Cerebellar cortex (tissue), 1 donor: ENCODE measurements around the gene RIMOC1.

ENCODE experiments used
- DNase-seq: peaks from one replicate; pipeline ENCODE4 v3.0.0-alpha.2; 2015; ENCODE audit warnings: low spot score

RIMOC1 gene, protein sequence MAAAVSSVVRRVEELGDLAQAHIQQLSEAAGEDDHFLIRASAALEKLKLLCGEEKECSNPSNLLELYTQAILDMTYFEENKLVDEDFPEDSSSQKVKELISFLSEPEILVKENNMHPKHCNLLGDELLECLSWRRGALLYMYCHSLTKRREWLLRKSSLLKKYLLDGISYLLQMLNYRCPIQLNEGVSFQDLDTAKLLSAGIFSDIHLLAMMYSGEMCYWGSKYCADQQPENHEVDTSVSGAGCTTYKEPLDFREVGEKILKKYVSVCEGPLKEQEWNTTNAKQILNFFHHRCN

DNA sequence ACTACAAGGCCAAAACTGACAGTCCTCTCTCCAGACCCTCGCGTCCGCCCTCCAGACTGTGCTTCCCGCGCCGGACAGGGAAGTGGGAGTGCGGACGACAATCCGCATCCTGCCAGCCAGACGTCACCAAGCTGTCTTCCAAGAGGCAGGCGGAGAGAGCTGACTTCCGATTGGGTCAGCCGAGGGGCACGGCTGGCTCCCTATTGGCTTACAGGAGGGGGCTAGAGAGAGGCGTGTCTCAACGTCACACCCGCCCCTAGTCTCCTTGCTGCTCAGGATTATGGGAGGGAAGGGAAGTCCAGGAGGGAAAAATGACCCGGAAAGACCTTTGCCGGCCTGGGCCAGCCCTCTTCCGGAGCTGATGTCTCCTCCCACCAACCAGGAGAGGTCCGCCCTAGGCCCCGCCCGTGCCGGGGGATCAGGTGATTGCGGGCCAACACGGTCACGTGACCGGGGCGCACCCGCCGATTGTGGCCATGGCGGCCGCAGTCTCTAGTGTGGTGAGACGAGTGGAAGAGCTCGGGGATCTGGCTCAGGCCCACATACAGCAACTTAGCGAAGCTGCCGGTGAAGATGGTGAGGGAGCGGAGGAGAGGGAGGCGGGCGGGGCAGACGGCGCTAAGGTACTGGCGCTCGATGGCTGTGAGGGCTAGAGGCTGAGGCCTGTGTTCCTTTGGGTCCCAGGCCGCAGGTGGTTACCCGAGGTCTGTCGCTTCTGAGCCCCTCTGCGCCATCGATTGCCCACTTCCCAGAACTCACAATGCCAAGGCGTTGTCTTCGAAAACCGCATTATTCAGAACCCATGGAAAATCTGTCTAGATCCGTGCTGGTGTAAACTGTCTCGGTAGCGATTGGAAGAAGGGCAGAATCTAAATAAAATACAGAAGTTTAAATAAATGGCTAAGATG, at the start of gene RIMOC1:
TSS of gene RIMOC1 (plus strand) at position 453 of the 908 bp plus-strand sequence. CDS start at position 477, 24 bp downstream.
- DNase-seq, result peak; percentile 100

DNA sequence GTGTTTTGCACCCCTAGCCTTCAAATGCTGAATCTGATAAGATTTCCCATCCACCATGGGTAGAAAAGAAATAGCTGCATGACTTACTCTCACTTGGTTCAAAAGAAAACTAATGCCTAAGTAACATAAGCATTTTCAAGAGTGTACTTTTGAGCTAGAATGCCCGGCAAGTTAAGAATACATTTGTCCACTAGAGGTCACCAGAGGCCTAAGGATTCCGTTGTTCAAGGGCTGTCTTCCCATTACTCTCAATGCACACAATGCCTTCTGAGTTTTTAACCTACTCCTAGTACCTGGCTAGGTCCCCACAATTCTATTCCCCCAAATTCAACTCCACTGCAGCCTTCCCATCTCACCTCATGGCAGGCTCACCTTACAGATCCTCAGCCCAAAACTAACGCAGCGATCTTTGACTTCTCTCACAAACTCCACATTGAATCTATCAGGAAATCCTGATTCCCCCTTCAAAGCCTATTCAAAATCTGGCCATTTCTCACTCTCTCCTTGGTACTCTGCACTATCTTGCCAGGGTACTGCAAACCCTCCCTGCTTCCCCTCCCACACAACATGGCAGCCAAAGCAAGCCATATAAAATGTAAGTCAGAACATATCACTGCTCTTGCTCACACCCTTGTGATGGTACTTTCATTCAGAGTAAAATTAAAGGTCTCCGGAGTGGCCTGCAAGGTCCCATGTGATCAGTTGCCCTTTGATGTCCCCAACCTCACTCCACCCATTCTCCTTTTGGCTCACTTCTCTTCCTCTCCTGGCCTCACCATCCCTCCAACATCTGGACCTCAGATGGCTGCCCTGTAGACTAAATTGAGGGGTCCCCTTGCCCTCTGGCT, 47.3 kb upstream of the RIMOC1 start:
- DNase-seq, result peak; percentile 84

DNA sequence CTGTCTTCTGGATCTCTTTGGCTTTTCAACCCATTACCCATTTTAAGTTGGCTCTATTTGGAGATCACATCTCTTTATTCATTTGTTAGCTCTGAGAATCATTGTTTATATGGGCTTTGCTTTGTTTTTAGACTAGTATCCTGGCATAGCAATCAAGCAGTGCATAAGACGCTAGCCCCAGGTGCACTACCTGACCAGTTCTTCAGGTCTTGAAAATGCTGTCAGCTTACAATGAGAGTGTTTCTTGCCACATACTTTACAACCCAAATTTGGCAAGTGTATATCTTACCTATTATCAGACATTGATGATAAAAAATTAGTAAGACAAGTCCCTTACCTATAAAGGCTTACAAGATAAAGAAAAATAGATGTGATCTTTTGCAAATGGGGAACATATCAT, 46.2 kb upstream of the RIMOC1 start:
- no peak for DNase-seq

DNA sequence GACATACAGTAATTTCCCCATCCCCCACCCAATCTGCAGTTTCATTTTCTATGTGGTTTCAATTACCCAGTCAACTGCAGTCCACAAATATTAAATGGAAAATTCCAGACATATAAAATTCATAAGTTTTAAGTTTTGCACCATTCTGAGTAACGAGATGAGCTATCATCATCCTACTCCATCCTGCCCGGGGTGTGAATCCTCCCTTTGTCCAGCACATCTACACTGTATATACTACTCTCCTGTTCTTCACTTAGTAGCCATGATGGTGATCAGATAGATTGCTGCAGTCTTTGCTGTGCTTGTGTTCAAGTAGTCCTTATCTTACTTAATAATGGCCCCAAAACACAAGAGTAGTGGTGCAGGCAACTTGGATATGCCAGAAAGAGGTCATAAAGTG, 45.3 kb upstream of the RIMOC1 start:
- DNase-seq, result no peak

DNA sequence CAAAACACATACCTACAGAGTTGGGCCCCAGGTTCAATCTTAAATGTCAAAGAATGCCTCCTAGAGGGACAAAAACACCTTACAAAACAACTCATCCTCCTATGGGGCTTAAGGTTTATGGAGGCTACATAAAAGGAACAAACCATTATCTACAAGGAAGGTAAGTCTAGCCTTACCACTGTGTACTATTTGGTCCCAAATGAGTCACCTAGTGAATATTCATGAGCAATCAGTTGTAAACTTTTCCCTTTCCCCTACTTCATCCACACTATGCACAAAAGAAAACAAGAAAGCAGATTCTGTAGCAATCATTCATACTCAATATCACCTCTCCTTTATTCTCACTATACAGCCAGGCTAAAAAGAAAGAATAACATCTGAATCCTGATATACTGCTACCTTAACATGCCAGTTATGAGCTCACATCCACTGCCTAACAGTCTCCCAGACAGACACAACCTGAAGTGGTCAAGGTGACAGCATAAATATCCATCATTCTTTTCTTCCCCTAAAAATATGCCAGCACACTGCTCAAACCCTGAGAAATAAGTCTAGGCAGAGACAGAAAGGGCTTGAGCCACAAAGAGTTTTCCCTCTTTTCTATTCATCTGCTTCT, 40.2 kb upstream of the RIMOC1 start:
- no peak for DNase-seq

DNA sequence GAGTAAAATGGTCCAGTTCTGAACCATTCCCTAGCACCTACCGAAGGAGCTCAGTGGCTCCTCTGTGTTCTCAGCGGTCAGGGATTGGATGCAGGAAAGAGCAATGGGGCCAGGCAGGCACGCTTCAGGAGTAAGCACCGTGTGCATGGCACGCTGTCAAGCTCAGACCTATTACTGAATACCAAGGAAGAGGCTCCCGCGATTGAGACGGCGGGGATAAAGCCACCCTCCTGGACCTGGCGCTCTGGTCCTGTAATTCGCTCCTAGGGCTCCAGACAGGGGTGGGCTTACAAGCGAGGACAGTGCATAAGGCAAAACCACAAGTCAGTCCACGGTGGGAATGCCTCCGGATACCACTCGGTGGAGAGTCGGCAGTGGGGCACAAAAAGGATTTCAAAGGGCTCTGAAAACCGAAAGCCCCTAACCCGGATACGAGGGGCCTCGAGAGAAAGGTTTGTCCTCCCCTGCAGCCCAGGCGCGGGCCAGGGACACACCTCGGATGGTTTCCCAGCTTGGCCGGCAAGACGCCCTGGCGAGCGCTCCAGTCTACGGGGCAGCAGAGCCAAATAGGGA, 34.9 kb upstream of the RIMOC1 start:
- peak; percentile 75 for DNase-seq

DNA sequence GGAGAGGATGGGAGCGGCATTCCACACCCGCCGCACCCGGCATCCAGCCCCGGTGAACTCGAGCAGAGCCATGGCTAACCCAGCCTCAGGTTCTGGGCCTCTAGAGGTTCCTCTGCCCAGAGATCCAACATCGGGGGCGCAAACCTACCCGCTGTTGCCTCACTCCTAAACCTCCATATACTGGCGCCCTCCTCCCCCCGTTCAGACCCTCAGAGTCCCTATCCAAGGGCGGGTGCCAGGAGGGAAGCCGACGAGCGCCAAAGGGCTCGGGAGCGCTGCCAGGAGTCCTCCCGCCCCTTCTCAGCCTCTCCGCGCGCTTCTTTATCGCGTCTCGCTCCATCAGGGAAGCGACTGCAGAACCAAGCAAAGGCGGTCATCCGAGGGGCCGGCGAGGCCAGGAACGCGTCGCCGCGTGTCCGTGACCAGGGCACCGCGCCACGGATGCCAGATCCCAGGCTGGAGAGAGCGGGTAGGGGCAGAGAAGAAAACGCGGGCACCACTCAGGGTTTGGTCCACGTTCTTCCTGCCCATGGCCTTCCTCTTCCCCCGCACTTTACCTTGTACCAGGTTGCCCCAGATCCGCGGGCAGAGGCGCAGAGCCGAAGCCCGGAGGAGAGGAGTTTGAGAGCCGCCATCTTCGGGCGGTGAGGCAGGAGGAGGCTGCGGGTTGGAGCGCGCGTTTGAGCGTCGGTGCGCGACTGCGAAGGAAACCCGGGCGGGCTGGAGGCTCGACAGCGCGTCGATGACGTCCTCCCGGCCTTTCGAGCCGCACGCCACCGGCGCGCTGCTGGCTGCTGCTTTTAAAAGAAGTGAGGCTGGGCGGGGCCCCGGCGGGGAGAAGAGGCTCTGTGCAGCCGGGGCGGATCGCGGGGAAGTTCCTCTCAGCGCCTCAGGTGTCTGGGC, 34.2 kb upstream of the RIMOC1 start, which contains the start of gene OXCT1:
TSS of gene OXCT1 (minus strand) at position 702 of the 903 bp plus-strand sequence. CDS start at position 635, 67 bp downstream.
- peak; percentile 66 for DNase-seq

DNA sequence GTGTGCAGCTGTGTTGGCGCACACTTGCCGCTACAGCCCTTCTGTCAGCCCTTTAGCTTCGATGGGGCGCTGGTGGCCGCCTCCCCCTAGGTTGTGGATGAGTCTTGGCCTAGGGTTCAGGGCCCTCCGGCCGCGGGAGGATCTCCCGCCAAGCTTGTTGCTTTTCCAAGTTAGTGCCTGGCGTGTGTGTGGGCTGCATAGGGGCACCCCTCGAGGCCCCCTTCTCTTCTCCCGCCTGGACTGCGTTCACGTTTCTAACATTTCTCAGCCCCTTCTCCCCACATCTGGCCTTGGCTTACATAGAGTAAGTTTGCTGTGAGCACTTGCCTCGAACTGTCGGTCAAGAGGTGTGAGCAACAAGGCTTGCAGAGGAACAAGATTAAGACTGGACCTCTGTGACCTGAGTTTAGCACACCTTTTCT, 33.5 kb upstream of the RIMOC1 start:
- no peak for DNase-seq

DNA sequence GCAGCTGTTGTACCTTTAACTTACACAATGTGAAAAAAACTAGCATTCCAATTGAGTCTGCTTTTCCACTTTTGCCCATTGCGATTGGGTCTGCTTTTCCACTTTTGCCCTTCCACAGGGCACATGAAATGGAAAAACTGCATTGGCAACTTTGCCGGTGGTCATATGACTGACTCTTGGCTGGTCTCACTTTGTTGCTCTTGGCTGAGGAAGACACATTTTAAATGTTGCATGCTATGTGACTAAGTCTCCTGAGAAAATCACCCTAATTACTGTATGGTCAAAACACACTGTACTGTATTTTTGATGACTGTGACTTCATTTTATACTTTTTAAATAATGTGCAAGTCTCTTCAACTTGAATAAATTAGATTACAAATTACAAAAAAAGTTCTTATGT, 32.3 kb upstream of the RIMOC1 start:
- no peak for DNase-seq

DNA sequence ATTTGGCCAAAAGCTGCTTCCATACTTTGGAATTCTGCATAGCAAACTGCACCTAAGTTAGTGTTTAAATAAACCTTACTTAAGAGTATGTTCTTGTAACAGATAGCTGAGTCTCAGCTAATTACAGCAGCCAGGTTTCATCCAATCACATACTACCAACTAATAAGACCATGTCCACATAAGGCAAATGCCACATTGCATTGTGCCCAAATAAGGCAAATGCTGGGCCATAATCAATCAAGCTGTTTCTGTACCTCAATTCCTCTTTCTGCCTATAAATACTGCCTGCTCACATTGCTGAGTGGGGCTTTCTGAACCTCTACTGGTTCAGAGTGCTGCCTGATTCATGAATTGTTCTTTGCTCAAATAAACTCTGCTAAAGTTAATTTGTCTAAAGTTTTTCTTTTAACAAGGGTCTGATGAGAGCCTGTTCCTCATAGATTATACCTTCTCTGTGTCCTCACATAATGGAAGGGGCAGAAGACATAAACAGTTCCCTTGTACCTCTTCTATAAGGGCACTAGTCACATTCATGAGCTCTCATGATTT, 29.6 kb upstream of the RIMOC1 start:
- no peak for DNase-seq

DNA sequence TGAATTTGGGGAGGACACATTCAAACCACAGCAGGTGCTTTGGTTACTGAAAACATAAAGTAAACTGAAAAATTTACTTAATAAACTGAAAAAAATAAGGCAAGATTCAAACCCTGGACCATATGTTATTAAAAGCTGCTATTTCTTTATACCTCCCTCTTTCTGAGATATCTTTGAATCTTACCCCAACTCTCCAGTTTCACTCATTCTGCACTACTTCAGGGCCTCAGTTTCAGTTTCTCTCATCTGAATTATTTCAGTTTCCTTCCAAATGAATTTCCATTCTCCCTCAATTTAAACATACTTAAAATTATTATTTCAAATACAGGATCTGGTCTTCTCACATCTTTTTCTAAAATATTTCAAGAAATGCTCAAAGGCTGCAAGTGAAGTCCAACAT, 29.0 kb upstream of the RIMOC1 start:
- DNase-seq, result no peak

DNA sequence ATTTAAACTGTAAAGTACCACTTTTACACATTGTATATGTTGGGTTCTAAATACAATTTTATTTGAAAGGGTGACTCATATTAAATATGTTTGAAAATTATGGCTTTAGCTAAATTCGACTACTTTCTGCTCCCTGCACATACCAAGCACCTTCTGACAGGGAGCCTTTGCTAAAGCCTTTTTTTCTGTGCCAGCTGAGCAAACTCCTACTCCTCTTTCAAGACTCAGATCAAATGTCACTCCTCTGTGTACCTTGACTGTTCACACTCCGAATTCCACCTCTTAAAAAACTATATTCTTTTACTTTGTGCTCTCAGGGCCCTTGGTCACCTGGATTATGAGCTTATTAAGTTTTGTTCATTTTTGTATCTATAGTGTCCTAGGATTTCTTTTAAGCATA, 27.5 kb upstream of the RIMOC1 start:
- DNase-seq, result no peak

DNA sequence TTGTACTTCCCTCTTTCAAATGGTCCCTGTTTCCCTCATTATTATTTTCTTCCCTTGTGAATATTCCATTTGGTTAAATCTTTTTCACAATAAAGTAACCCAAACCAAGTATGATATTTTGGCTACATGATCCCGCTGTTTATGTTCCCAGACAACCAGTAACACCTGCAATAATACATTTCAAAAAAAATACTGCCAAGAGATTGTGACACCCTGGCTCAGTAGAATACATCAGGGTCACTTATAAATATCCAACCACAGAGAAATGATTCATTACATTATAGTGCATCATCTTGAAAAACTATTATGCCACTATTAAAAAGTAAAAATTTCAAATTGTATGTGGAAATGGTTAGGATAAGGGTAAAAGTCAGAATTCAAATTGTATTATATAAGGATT, 26.7 kb upstream of the RIMOC1 start:
- no peak for DNase-seq

DNA sequence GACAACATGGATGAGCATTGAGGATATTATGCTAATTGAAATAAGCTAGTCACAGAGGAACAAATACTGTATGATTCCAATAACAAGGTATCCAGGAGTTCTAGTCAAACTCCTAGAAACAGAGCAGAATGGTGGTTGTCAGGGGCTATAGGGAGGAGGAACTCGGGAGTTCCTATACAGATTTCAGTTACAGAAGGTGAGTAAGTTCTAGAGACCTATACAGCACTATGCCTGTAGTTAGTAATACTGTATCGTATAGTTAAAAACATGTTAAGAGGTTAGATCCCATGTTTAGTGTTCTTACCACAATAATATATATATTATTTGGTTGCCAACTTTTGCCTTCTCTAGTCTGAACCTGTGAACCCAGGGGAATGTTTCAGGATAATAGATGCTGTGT, 26.0 kb upstream of the RIMOC1 start:
- DNase-seq, result no peak

DNA sequence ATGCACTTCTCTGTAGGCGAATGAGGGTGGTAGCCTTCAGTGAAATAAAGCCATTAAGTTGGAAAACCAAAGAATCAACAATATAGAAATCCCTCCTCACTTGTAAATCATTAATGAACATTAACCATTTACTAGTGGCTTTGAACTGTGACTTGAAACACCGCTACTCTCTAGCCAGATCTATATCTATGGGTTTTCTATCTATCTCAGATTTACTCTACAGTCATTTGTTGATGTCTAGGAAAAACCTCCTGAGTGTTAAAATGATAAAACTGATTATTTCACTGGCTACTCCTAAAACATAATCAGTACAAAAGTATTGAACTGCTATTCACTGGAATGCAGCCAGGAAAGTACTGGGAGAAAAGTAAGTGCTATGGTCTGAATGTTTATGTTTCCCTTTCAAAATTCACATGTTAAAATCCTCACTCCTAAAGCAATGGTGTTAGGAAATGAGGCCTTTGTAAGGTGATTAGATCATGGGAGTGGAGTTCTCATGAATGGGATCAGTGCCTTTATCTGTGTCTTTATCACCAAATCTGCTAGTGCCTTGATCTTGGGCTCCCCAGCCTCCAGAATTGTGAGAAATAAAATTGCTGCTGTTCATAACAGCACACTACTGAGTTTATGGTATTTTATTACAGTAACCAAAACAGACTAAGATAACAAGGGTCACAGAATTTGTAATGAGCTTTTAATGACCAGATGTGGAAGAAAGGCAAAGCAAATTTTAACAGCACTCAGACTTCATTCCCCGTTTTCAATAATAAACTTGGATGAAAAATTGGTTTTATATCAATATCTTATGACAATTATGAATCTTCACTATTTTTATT, 25.3 kb upstream of the RIMOC1 start:
- DNase-seq, result no peak

DNA sequence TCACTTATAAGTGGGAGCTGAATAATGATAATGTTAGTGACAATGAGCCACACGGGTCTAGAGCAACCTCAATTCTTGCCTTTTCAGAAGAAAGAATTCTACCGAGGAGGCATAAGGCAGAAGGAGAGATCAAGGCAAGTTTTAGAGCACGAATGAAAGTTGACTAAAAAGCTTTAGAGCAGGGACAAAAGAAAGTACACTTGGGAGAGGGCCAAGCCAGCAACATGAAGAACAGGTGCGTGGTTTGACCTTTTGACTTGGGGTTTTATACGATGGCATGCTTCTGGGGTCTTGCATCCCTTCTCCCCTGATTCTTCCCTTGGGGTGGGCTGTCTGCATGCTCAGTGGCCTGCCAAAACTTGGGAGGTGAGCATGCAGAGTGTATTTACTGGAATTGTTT, 21.4 kb upstream of the RIMOC1 start:
- no peak for DNase-seq

DNA sequence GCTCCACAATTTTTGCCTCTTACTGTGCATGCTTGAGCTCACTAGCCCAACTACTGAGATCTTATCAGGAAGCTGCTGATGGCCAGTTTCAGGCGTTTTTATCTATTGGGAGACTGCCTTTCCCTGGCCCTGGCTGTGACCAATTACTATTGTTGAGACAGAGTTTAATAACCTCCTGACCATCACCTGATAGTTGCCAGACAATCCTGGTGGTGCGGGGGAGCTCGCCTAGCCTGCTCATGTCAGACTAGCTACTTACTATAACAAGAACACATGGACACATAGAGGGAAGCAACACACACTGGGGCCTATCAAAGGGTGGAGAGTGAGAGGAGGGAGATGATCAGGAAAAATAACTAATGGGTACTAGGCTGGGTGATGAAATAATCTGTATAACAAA, 20.9 kb upstream of the RIMOC1 start:
- DNase-seq, result no peak

DNA sequence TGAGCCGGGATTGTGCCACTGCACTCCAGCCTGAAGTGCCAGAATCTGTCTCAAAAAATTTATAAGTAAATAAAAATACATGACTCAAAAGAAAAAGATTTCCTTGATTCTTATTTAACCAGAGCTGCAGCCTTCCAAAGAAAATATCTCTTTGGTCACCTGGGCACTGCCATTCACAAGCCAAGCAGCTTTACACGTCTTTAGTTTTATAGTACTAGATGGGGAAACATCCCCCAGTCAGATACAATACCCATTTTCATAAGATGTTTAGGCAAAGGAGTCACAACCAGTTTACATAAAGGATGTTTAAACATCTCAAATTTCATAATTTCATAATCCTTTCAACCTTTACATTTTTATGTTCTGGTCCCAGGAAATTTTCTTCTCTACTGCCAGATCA, 20.2 kb upstream of the RIMOC1 start:
- no peak for DNase-seq

DNA sequence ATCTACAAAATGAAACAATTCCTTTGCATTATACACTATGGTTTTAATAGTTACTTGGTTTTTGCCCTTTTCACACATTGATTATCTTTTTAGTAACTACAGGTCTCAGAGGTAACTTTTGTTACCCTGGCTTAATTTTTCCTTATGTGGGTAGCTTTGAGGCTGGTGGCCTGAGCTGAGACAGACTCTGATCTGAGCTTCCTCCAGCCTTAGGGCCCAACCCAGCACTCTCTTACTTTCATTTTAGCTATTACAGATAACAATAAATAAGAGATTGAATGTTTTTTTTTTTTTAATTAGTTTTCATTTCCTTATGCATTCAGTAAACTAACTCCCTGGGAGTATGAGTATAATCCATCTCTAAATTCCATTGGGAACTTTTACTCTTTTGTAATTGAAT, 18.9 kb upstream of the RIMOC1 start:
- no peak for DNase-seq
